HT1080 (cell line): ENCODE results near the gene DCP1A. TPM values are rescaled to one million over a fixed set of nuclear protein-coding genes. Genes with fewer than 3 reads are reported as not detected.
"Not testable (repeated sequence)": the region's sequence is repeated elsewhere in the genome, so short reads cannot be mapped to it uniquely, and the experiment has no call there.

Source experiments
- DNase-seq: peaks from one replicate; pipeline ENCODE4 v3.0.0-alpha.2; 2015; ENCODE audit warnings: low read depth
- polyA plus RNA-seq, 2 experiments: library from polyadenylated mRNA; depleted of rRNA; stranded (reverse); fragments of >200 nt; gene quantifications; 2 replicates each; pipeline ENCODE4 v1.2.3, GENCODE V29; 2015
- total RNA-seq: library from RNA; depleted of rRNA; stranded (reverse); fragments of >200 nt; shearing (Covaris generic); gene quantifications from 2 replicates; pipeline ENCODE4 v1.2.3, GENCODE V29; 2014; rRNA removed

Gene DCP1A
- total RNA-seq: 13.5 and 20.5 TPM in 2 replicates
- 10.1 and 13.5 TPM in 2 replicates for polyA plus RNA-seq (2015; cell fraction: cytosol; rRNA removed)
- polyA plus RNA-seq (2015; cell fraction: nucleus; rRNA removed): 16.5 and 19.3 TPM in 2 replicates

GRCh38 chr3:53347261-53348064, at the start of gene DCP1A:
DCP1A (minus strand) TSS chr3:53347543; CDS start chr3:53347517, 26 bp downstream.
- DNase-seq: peak; percentile 96

GRCh38 chr3:53384465-53385423, 37.4 kb upstream of the DCP1A start:
- no peak for DNase-seq

- peak; percentile 14 for DNase-seq
Observed at GRCh38 chr3:53382106-53382505, 34.8 kb upstream of the DCP1A start.

GRCh38 chr3:53380306-53380705, 33.0 kb upstream of the DCP1A start:
- no peak for DNase-seq

GRCh38 chr3:53379898-53380297, 32.6 kb upstream of the DCP1A start:
- DNase-seq: no peak

GRCh38 chr3:53377794-53378193, 30.5 kb upstream of the DCP1A start:
- DNase-seq: no peak

- DNase-seq: no peak
Observed at GRCh38 chr3:53376679-53377078, 29.3 kb upstream of the DCP1A start.

GRCh38 chr3:53375019-53375418, 27.7 kb upstream of the DCP1A start:
- DNase-seq: peak; percentile 56

GRCh38 chr3:53370719-53371118, 23.4 kb upstream of the DCP1A start:
- not testable (repeated sequence) for DNase-seq

- DNase-seq: no peak
Observed at GRCh38 chr3:53361852-53362251, 14.5 kb upstream of the DCP1A start.

GRCh38 chr3:53357458-53357857, 10.1 kb upstream of the DCP1A start:
- DNase-seq: no peak

GRCh38 chr3:53354945-53355498, 7.7 kb upstream of the DCP1A start:
- peak; percentile 44 for DNase-seq

- DNase-seq: no peak
Observed at GRCh38 chr3:53353202-53353601, 5.9 kb upstream of the DCP1A start.

GRCh38 chr3:53350652-53351051, 3.3 kb upstream of the DCP1A start:
- DNase-seq: peak; percentile 24

GRCh38 chr3:53348118-53348517, 775 bp upstream of the DCP1A start:
- DNase-seq: not testable (repeated sequence)

- no peak for DNase-seq
Observed at GRCh38 chr3:53346922-53347260, 452 bp downstream of the DCP1A start.

GRCh38 chr3:53346514-53346913, 829 bp downstream of the DCP1A start:
- DNase-seq: no peak

GRCh38 chr3:53342353-53342752, 5.0 kb downstream of the DCP1A start:
- no peak for DNase-seq

GRCh38 chr3:53337167-53337940, 10.0 kb downstream of the DCP1A start:
- no peak for DNase-seq

GRCh38 chr3:53334742-53335141, 12.6 kb downstream of the DCP1A start:
- DNase-seq: no peak

GRCh38 chr3:53331871-53332270, 15.5 kb downstream of the DCP1A start:
- DNase-seq: no peak
